GM12892 (cell line): ENCODE measurements around the gene PPP1R12A.

Source experiments
- POLR2A ChIP-seq: IDR thresholded peaks from 2 replicates; pipeline ENCODE4 v1.6.1; 2011; ENCODE audit warnings: low read depth, low read length, control low read depth
- POLR2AphosphoS5 ChIP-seq: IDR thresholded peaks from 2 replicates; pipeline ENCODE4 v1.6.1; 2011; ENCODE audit warnings: low read depth, low read length, control low read depth
- TAF1 ChIP-seq: IDR thresholded peaks from 2 replicates; pipeline ENCODE4 v1.6.1; 2011; ENCODE audit warnings: low read depth, mild to moderate bottlenecking, control low read depth, low read length, borderline replicate concordance

DNA sequence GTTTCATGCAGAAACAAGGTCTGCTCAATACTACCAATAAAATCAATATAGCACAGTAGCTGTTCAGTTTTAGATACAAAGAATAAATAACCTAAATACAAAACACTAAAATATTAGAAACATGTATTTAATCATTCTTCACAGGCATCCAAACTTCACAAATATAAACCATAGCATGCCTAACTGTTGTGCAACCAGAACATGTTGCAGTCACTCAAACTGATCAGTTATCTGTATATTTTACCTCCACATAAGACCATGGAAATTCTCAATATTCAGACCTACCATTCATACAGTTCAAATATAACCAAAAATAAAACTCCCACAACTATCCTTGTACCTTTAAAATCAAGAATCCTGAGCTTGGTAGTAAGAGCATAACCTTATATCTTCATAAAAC, 161.0 kb downstream of the PPP1R12A start:
- TF ChIP-seq POLR2A (no peak), POLR2AphosphoS5 (no peak), TAF1 (no peak)
